Panc1 (cell line): ENCODE measurements around the gene SLIT1. TPM values are rescaled to one million over a fixed set of nuclear protein-coding genes. Genes with fewer than 3 reads are reported as not detected.

Experiments
- ATAC-seq: fragments of 200-7000 bp; cut with Tn5 transposase; 2 replicates; pipeline ENCODE4 v1.9.1; 2020; ENCODE audit warnings: mild to moderate bottlenecking, moderate library complexity
- BruUV-seq: library from RNA; stranded (reverse); fragments of 400-500 nt; replicated peaks from 2 replicates; lab custom pipeline; 2021; lab: Mats Ljungman, UMichigan
- CTCF ChIA-PET: fragments of 300-600 bp; sonication (Branson Sonifier 250); formaldehyde crosslinking; loops from one replicate; lab custom pipeline; 2022; ENCODE audit warnings: antibody characterized with exemption; lab: Charles Lee
- POLR2A ChIA-PET: fragments of 300-600 bp; sonication (Branson Sonifier 250); formaldehyde crosslinking; loops from one replicate; lab custom pipeline; 2022; ENCODE audit warnings: antibody characterized with exemption; lab: Charles Lee
- DNase-seq: peaks from one replicate; pipeline ENCODE4 v3.0.0-alpha.2; 2010; ENCODE audit warnings: low read depth, low spot score
- H3K27ac ChIP-seq: 2 replicates; pipeline ENCODE4 v1.5.1; 2011; ENCODE audit warnings: mild to moderate bottlenecking, low read length, inconsistent platforms
- H3K27me3 ChIP-seq: fragments of 200-500 bp; sonication (Bioruptor generic); 2 replicates; pipeline ENCODE4 v1.6.0; 2014; ENCODE audit warnings: low read length, inconsistent platforms; ENCODE audit not compliant: control insufficient read depth, insufficient read depth
- H3K36me3 ChIP-seq: fragments of 200-500 bp; sonication (Bioruptor generic); 2 replicates; pipeline ENCODE4 v1.5.1; 2014; ENCODE audit warnings: inconsistent platforms, mild to moderate bottlenecking, low read length, moderate library complexity; ENCODE audit not compliant: control insufficient read depth, insufficient read depth
- H3K4me1 ChIP-seq: 2 replicates; pipeline ENCODE4 v1.5.1; 2011; ENCODE audit warnings: inconsistent platforms, mild to moderate bottlenecking, low read length, moderate library complexity; ENCODE audit not compliant: control insufficient read depth, insufficient read depth
- H3K4me3 ChIP-seq, 2 experiments: 2 replicates each; pipeline ENCODE4 v1.5.1; 2011 to 2012; ENCODE audit warnings: low read depth in 2 of 2, low read length in 2 of 2, mild to moderate bottlenecking in 2 of 2, inconsistent platforms in 1 of 2, moderate library complexity in 1 of 2
- H3K9me3 ChIP-seq: fragments of 200-500 bp; sonication (Bioruptor generic); 2 replicates; pipeline ENCODE4 v1.5.1; 2014; ENCODE audit warnings: low read depth, mild to moderate bottlenecking, inconsistent platforms, low read length, moderate library complexity; ENCODE audit not compliant: control insufficient read depth, insufficient read depth
- CTCF ChIP-seq: fragments of 450-650 bp; IDR thresholded peaks from 2 replicates; pipeline ENCODE4 v1.5.1; 2017; ENCODE audit warnings: mild to moderate bottlenecking
- POLR2AphosphoS5 ChIP-seq: IDR thresholded peaks from 2 replicates; pipeline ENCODE4 v1.6.1; 2012; ENCODE audit warnings: mild to moderate bottlenecking, low read depth, low read length, moderate library complexity
- REST ChIP-seq, 2 experiments: IDR thresholded peaks; 2 replicates each; pipeline ENCODE4 v1.6.1; 2011 to 2012; ENCODE audit warnings: low read depth in 2 of 2, control low read depth in 1 of 2, low read length in 1 of 2, mild to moderate bottlenecking in 1 of 2, moderate library complexity in 1 of 2; ENCODE audit not compliant: insufficient read depth in 1 of 2
- SIN3A ChIP-seq: IDR thresholded peaks from 2 replicates; pipeline ENCODE4 v1.6.1; 2012; ENCODE audit warnings: low read depth, mild to moderate bottlenecking, low read length, moderate library complexity, borderline replicate concordance; ENCODE audit not compliant: insufficient read depth
- TCF7L2 ChIP-seq: IDR thresholded peaks from 2 replicates; pipeline ENCODE4 v1.6.1; 2011; ENCODE audit warnings: mild to moderate bottlenecking, low read depth, low read length, inconsistent platforms
- in situ Hi-C: cut with HindIII; loops from 2 replicates; pipeline ENCODE4 v1.10.0; 2016; ENCODE audit warnings: low sequenced_read_pairs, low pct_unique_long_range_greater_than_20kb
- intact Hi-C: fragments of 100-400 bp; cut with micrococcal nuclease; formaldehyde crosslinking; loops from one replicate; pipeline ENCODE4 v1.10.0; 2022; ENCODE audit not compliant: unreplicated experiment
- total RNA-seq: library from RNA; stranded (reverse); gene quantifications from one replicate; pipeline ENCODE4 v1.2.1, GENCODE V29; 2021; ENCODE audit not compliant: unreplicated experiment

The SLIT1 gene
- total RNA-seq, 1 experiment from 2014 or later, result 2.6 TPM

- Histone ChIP-seq H3K4me3 (no peak overlapping the region), H3K27me3 (no peaks in the 10 kb centered on the region), H3K36me3 (no peaks in the 10 kb centered on the region), H3K27ac (no peak overlapping the region), H3K4me1 (no peaks in the 10 kb centered on the region), H3K9me3 (no peaks in the 10 kb centered on the region)
- intact Hi-C loops, result no loop called here
- TF ChIP-seq CTCF (no peak), REST (IDR thresholded peaks at IDR 0.05; ENCODE audit: insufficient read depth in 1 of 2, low read depth in 2 of 2, low read length in 1 of 2) (no peak), SIN3A (no peak), POLR2AphosphoS5 (no peak), TCF7L2 (no peak)
- DNase-seq, result no peak
- ATAC-seq, result no peak
- in situ Hi-C loops, result no loop called here
- no TSS peak for BruUV-seq
- POLR2A ChIA-PET, result no interaction called here
- CTCF ChIA-PET, result no interaction called here
Measured at GRCh38 chr10:97062046-97062445, 123.7 kb downstream of the SLIT1 start.

- no peak for TF ChIP-seq SIN3A
- TF ChIP-seq TCF7L2, result no peak
- TF ChIP-seq REST (IDR thresholded peaks at IDR 0.05; ENCODE audit: insufficient read depth in 1 of 2, low read depth in 2 of 2, low read length in 1 of 2), result no peak
- TF ChIP-seq POLR2AphosphoS5, result no peak
- TF ChIP-seq CTCF, result no peak
- H3K9me3 ChIP-seq, result no peaks in the 10 kb centered on the region
- intact Hi-C loops, result no loop called here
- H3K27me3 ChIP-seq, result no peaks in the 10 kb centered on the region
- no peak overlapping the region for H3K27ac ChIP-seq
- no peak for ATAC-seq
- no peaks in the 10 kb centered on the region for H3K36me3 ChIP-seq
- in situ Hi-C loops, result no loop called here
- ChIA-PET CTCF (no interaction called here), POLR2A (no interaction called here)
- no TSS peak for BruUV-seq
- H3K4me3 ChIP-seq, result no peak overlapping the region
- no peak for DNase-seq
- H3K4me1 ChIP-seq, result no peaks in the 10 kb centered on the region
Measured at GRCh38 chr10:97061423-97061822, 124.3 kb downstream of the SLIT1 start.
